ENCODE data around the gene GGCX.
A peak's percentile ranks its signal among the peaks of the same experiment; 100 is the strongest.

The GGCX gene

DNA sequence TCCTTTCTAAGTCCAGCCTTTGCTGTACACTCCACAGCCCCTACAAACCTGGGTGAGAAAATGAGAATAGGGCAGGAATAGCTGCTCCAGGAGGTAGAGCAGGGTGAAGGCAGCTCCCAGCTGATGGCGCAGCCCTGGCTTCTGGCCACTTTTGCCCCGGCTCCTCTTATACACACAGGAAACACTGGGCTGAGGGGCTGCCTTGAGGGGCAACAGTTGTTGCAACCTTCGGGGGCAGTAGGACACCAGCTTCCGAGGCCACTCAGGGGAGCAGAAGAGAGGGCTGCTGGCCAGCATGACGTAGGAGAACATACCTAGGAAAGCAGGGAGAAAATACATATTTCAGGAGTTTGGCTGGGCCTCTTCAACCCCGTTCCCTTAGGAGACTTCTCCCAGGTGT lies 8.1 kb downstream of the GGCX start:
- Histone ChIP-seq H3K27me3 (replicated peaks; ENCODE audit: control insufficient read depth, insufficient read depth, low read length) (no peaks in the 10 kb centered on the region), H3K4me3 (replicated peaks; ENCODE audit: low read depth, low read length) (no peak overlapping the region), H3K36me3 (ENCODE audit: control insufficient read depth, insufficient read depth, low read length) (peaks cover 24% of the 10 kb centered on the region)
- DNase-seq (ENCODE audit: extremely low read depth, insufficient read length): no peak
- no peak for TF ChIP-seq CTCF (IDR thresholded peaks at IDR 0.05; ENCODE audit: insufficient read depth, low read length, poor library complexity, severe bottlenecking)

- Histone ChIP-seq H3K4me3 (replicated peaks; ENCODE audit: low read depth, low read length) (no peak overlapping the region), H3K36me3 (ENCODE audit: control insufficient read depth, insufficient read depth, low read length) (peaks cover 22% of the 10 kb centered on the region), H3K27me3 (replicated peaks; ENCODE audit: control insufficient read depth, insufficient read depth, low read length) (no peaks in the 10 kb centered on the region)
- peak; percentile 48 for DNase-seq (ENCODE audit: extremely low read depth, insufficient read length)
- peak; percentile 82 for TF ChIP-seq CTCF (IDR thresholded peaks at IDR 0.05; ENCODE audit: insufficient read depth, low read length, poor library complexity, severe bottlenecking)
Observed at GRCh38 chr2:85551698-85552678, 9.3 kb downstream of the GGCX start.

- TF ChIP-seq CTCF (IDR thresholded peaks at IDR 0.05; ENCODE audit: insufficient read depth, low read length, poor library complexity, severe bottlenecking): no peak
- H3K36me3 ChIP-seq (ENCODE audit: control insufficient read depth, insufficient read depth, low read length): peaks cover 24% of the 10 kb centered on the region
Observed at GRCh38 chr2:85550486-85550885, 10.8 kb downstream of the GGCX start.

GRCh38 chr2:85549826-85550225 lies 11.5 kb downstream of the GGCX start:
- TF ChIP-seq CTCF (IDR thresholded peaks at IDR 0.05; ENCODE audit: insufficient read depth, low read length, poor library complexity, severe bottlenecking): no peak
- Histone ChIP-seq H3K27me3 (replicated peaks; ENCODE audit: control insufficient read depth, insufficient read depth, low read length) (no peaks in the 10 kb centered on the region), H3K36me3 (ENCODE audit: control insufficient read depth, insufficient read depth, low read length) (peaks cover 20% of the 10 kb centered on the region)

More at GRCh38 chr2:85550486-85550885, 10.8 kb downstream of the GGCX start:
- H3K27me3 ChIP-seq (replicated peaks; ENCODE audit: control insufficient read depth, insufficient read depth, low read length): no peaks in the 10 kb centered on the region
- DNase-seq (ENCODE audit: extremely low read depth, insufficient read length): no peak
- no peak overlapping the region for H3K4me3 ChIP-seq (replicated peaks; ENCODE audit: low read depth, low read length)

GRCh38 chr2:85549095-85549494 lies 12.2 kb downstream of the GGCX start:
- no peaks in the 10 kb centered on the region for H3K27me3 ChIP-seq (replicated peaks; ENCODE audit: control insufficient read depth, insufficient read depth, low read length)
- no peak overlapping the region for H3K4me3 ChIP-seq (replicated peaks; ENCODE audit: low read depth, low read length)
- peaks cover 20% of the 10 kb centered on the region for H3K36me3 ChIP-seq (ENCODE audit: control insufficient read depth, insufficient read depth, low read length)
- no peak for DNase-seq (ENCODE audit: extremely low read depth, insufficient read length)
- TF ChIP-seq CTCF (IDR thresholded peaks at IDR 0.05; ENCODE audit: insufficient read depth, low read length, poor library complexity, severe bottlenecking): no peak

More at GRCh38 chr2:85549826-85550225, 11.5 kb downstream of the GGCX start:
- no peak for DNase-seq (ENCODE audit: extremely low read depth, insufficient read length)
- no peak overlapping the region for H3K4me3 ChIP-seq (replicated peaks; ENCODE audit: low read depth, low read length)
